ENCODE measurements around the gene RNF169. TPM values are rescaled to one million over a fixed set of nuclear protein-coding genes. Genes with fewer than 3 reads are reported as not detected.
A peak's percentile ranks its signal among the peaks of the same experiment; 100 is the strongest.
"Not testable (repeated sequence)": the region's sequence is repeated elsewhere in the genome, so short reads cannot be mapped to it uniquely, and the experiment has no call there.

The RNF169 gene
- total RNA-seq, 2 donors from 2014 or later = 10.6 to 10.7 TPM

GRCh38 chr11:74818283-74818946 lies 69.8 kb downstream of the RNF169 start:
- Histone ChIP-seq H3K4me1 (peaks cover 0 to 34% of the 10 kb centered on the region in 2 donors), H3K9me3 (no peaks in the 10 kb centered on the region), H3K36me3 (peaks cover 8% of the 10 kb centered on the region), H3K27ac (no peak overlapping the region), H3K4me3 (no peak overlapping the region), H3K27me3 (no peaks in the 10 kb centered on the region)
- DNase-seq (ENCODE audit: low spot score) = no peak
- TF ChIP-seq, protein P1, sequence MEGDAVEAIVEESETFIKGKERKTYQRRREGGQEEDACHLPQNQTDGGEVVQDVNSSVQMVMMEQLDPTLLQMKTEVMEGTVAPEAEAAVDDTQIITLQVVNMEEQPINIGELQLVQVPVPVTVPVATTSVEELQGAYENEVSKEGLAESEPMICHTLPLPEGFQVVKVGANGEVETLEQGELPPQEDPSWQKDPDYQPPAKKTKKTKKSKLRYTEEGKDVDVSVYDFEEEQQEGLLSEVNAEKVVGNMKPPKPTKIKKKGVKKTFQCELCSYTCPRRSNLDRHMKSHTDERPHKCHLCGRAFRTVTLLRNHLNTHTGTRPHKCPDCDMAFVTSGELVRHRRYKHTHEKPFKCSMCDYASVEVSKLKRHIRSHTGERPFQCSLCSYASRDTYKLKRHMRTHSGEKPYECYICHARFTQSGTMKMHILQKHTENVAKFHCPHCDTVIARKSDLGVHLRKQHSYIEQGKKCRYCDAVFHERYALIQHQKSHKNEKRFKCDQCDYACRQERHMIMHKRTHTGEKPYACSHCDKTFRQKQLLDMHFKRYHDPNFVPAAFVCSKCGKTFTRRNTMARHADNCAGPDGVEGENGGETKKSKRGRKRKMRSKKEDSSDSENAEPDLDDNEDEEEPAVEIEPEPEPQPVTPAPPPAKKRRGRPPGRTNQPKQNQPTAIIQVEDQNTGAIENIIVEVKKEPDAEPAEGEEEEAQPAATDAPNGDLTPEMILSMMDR (IDR thresholded peaks at IDR 0.05) = no peak

DNA sequence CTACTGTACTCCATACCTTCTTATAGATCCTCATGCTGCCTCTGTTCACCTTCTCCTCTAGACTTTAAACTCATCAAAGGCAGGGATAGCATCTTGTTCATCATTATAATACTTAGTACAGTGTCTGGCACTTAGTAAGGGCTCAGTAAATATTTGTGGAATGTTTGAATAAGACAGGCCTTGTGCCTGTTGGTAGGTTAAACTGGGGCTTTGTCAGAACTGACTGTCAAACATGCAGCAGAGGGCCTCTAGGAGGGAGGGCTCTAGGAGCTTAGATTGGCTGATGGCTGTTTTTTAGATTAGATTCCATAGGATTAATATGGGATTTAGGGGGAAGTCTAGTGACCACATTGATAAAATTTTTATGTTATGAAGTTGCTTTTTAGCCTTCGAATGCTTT lies 70.8 kb downstream of the RNF169 start:
- Histone ChIP-seq H3K27me3 (no peaks in the 10 kb centered on the region), H3K4me3 (no peak overlapping the region), H3K9me3 (peaks cover 0 to 5% of the 10 kb centered on the region in 2 donors), H3K36me3 (peaks cover 8% of the 10 kb centered on the region), H3K4me1 (peaks cover 0 to 34% of the 10 kb centered on the region in 2 donors), H3K27ac (no peak overlapping the region)
- DNase-seq (ENCODE audit: low spot score) = no peak
- TF ChIP-seq, protein P1 (IDR thresholded peaks at IDR 0.05) = no peak

- TF ChIP-seq, protein P1 (IDR thresholded peaks at IDR 0.05) = no peak
- no peak for DNase-seq (ENCODE audit: low spot score)
- no peak overlapping the region for H3K27ac ChIP-seq
- H3K4me3 ChIP-seq = no peak overlapping the region
- H3K27me3 ChIP-seq = no peaks in the 10 kb centered on the region
- peaks cover 0 to 34% of the 10 kb centered on the region in 2 donors for H3K4me1 ChIP-seq
- H3K36me3 ChIP-seq = peaks cover 8% of the 10 kb centered on the region
- peaks cover 0 to 8% of the 10 kb centered on the region in 2 donors for H3K9me3 ChIP-seq
Observed at GRCh38 chr11:74820763-74821162, 72.1 kb downstream of the RNF169 start.

DNA sequence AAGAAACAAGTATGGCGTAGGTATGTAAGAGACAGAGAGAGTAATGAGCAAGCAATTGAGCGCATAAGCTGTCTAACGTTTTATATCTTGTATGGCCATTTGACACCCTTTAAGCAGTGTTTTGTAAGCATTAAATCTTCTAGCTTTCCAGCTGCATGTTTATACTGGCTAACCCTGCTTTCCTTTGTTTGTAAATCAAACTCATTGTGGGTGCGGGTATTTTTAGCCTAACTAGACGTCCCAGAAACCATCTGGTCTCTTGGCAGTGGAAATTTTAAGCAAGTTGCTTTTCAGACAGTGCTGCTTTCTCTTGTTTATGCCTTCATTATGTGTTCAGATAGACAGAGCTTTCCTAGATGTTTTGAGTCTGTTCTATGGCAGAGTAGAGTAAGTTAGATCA lies 73.5 kb downstream of the RNF169 start:
- Histone ChIP-seq H3K27me3 (no peaks in the 10 kb centered on the region), H3K36me3 (peaks cover 8% of the 10 kb centered on the region), H3K4me1 (peaks cover 0 to 34% of the 10 kb centered on the region in 2 donors), H3K27ac (peak overlapping the region in 1 of 2 donors; percentile 6), H3K9me3 (peaks cover 0 to 8% of the 10 kb centered on the region in 2 donors), H3K4me3 (no peak overlapping the region)
- TF ChIP-seq, protein P1 (IDR thresholded peaks at IDR 0.05) = no peak
- DNase-seq (ENCODE audit: low spot score) = no peak

- Histone ChIP-seq H3K4me3 (no peak overlapping the region), H3K36me3 (no peaks in the 10 kb centered on the region), H3K27me3 (no peaks in the 10 kb centered on the region), H3K27ac (no peak overlapping the region), H3K9me3 (peaks cover 0 to 8% of the 10 kb centered on the region in 2 donors), H3K4me1 (peaks cover 0 to 27% of the 10 kb centered on the region in 2 donors)
- no peak for DNase-seq (ENCODE audit: low spot score)
- TF ChIP-seq, protein P1 (IDR thresholded peaks at IDR 0.05) = no peak
Observed at GRCh38 chr11:74824285-74824982, 75.8 kb downstream of the RNF169 start.

GRCh38 chr11:74825596-74825995 lies 76.9 kb downstream of the RNF169 start:
- H3K27ac ChIP-seq; H3K36me3 ChIP-seq; H3K4me3 ChIP-seq; H3K9me3 ChIP-seq; DNase-seq (ENCODE audit: low spot score); H3K27me3 ChIP-seq: not testable (repeated sequence)
- H3K4me1 ChIP-seq = peaks cover 0 to 24% of the 10 kb centered on the region in 2 donors
